IPS-11a (cell line): ENCODE data around the gene LANCL3.

ENCODE experiments used
- H3K4me3 ChIP-seq: one replicate; pipeline ENCODE4 v1.5.1; 2013; ENCODE audit warnings: low read depth, low read length, control low read depth

The LANCL3 gene

DNA sequence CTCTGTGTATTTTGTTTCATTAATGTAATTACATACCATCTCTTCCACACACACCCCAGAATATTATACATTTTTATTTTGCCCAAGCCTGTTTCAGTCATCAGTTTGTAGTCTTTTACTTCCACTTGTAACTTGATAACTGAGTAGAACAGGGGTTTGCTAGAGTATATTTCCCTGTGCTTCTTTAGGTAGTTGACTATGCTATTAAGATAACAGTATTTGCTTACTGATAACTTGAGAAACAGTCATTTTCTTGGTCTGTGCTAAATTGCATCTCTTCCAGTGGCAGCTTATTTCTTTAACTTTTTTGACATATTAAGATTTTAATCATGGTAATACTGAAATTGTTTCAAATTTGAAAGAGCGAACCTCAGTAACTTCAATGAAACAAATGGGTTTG, 107.1 kb downstream of the LANCL3 start:
- H3K4me3 ChIP-seq = no peak overlapping the region

- no peak overlapping the region for H3K4me3 ChIP-seq
Measured at GRCh38 chrX:37679230-37679629, 107.8 kb downstream of the LANCL3 start.

DNA sequence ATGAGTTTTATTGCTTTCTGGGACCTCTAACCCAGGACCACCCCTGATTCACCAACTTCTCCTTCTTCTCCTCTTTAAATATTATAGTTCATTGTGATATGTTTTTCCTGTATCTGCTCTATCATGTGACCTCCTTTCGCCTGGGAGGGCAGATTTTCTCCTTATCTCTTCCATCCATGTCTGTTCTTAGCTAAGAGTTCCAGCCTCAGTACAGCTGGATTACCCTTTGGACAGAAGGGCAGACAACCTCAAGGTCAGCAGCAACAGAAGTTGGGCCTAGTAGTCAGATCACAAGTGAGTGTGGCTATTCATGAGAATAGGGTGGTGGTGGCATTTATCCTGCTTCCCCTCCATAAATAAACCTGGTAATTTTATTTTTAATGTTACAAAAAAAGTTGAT, 108.4 kb downstream of the LANCL3 start:
- no peak overlapping the region for H3K4me3 ChIP-seq

DNA sequence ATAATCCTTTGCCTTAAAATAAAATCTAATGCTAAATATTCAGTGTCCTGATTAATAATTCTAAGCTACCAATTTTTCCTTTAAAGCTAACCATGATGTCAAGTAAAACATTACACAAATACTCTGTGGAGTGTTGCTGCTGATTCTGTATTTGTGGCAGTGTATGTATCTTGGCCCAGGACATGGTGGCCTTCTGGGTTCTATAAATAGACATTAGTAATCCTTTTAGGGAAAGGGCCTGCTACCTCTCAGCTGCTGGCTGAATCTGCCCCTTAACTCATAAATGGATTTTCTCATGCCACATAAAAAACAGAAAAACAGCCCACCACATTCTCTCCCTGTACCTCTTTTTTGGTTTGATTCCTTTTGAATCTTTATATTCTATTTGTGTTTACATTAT, 113.0 kb downstream of the LANCL3 start:
- no peak overlapping the region for H3K4me3 ChIP-seq

- H3K4me3 ChIP-seq = no peak overlapping the region
Measured at GRCh38 chrX:37684973-37685372, 113.5 kb downstream of the LANCL3 start.

DNA sequence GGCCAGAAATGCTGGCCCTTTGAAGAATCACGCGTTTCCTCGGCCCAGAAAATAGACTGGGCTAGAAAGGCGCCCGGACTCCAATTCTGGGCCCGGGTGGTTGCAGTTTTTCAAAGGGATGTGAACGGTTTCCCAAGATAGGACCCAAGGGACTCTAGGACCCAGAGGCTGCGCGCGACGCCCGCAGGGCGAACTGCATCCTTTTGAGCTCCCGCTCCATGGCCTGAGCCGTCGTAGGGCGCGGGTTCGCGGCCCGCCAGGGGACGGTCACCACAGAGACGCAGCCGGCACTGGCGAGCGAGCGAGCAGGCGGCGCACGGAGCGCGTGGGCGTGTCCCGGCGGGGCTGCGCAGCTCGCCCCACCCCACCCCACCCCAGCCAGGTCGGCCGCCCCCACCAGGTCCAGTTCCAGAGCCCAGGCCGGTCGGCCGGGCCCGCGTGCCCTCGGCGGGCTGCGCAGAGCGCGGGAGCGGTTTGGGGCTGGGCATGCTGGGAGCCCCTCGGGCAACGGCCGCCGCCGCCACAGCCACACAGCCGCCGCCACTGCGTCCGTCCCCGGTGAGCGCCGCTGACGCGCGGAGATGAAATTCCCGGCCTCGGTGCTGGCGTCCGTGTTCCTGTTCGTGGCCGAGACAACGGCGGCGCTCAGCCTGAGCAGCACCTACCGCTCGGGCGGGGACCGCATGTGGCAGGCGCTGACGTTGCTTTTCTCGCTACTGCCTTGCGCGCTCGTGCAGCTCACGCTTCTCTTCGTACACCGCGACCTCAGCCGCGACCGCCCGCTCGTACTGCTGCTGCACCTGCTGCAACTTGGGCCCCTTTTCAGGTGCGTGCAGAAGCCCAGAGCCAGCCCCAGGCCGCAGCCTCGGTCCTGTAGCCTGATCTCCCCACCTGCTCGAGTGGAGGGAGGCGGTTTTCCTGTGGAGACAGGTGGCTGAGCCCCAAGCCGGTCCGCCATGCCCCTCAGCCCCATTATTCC, 114.2 kb downstream of the LANCL3 start, which contains the start of gene XK:
Gene XK (plus strand): TSS at position 411 of the 979 bp plus-strand sequence. CDS start 171 bp downstream, at position 582.
- peak within 1 kb of the TSS; percentile 8 for H3K4me3 ChIP-seq

DNA sequence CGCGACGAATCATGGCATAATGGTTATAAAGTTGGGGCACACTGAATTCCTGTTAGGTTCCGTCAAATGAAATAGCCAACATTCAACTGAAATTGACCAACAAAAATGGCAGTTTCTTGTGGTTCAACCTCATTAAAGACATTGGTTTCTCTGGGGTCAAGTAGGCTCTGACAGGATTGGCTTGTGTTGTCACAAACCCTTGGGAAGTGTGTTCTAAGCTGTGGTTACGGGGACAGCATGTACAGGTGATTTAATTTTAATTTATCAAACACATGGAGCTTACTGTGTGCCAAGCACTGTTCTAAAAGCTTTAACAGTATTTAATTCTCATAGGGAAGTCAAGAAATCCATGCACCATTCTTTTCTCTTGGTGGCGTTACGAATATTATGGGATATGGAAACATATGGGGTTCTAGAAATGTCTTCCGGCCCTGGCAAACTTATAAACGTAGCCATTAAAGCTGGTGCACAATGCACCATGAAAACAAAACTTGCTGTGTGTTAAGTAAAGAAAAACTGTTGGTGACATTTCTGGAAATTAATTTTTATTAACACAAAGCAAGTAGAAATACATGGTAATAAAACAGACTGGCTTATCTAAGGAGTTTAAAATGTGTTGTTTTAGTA, 115.0 kb downstream of the LANCL3 start:
- H3K4me3 ChIP-seq = no peak overlapping the region

DNA sequence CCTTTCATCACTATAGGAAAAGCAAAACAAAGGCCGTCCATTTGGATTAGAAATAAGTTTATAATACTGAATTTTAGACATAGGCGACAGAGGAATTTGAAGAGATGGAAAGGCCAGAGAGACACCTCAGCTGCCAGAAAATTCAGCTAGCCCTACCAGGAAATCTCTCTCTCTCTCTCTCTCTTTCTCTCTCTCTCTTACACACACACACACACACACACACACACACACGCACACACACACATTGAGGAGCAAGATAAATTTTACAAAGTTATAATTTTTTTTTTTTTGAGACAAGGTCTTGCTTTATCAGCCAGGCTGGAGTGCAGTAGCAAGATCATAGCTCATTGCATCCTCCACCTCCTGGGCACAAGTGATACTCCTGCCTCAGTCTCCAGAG, 115.5 kb downstream of the LANCL3 start:
- no peak overlapping the region for H3K4me3 ChIP-seq

- H3K4me3 ChIP-seq = no peak overlapping the region
Measured at GRCh38 chrX:37690119-37690518, 118.7 kb downstream of the LANCL3 start.

GRCh38 chrX:37692918-37693317, 121.5 kb downstream of the LANCL3 start:
- no peak overlapping the region for H3K4me3 ChIP-seq

DNA sequence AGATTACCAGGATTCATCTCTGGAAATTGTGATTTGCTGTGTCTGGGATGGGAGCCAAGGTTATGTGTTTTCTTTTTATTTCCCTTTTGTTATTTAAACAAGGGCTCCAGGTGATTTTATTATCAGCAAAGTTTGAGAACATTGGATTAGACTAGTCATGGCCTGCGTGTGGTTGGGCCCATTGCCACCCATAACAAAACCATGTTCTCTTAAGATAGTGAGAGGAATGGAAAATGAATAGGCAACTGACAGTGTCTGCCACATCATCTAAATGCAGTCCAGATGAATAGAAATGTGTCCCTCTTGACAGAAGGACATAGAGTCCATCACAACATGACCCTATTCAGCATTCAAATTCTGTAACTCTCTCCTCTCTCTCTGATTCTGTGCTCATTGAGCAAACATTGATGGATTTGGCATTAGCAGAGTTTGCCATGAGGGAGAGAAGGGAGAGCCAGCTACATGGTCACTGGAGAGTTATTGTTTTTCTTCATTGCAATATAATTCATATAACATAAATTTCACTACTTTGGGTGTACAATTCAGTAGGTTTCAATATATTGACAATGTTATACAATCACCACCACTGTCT, 125.8 kb downstream of the LANCL3 start:
- H3K4me3 ChIP-seq = no peak overlapping the region

- no peak overlapping the region for H3K4me3 ChIP-seq
Measured at GRCh38 chrX:37701588-37701987, 130.1 kb downstream of the LANCL3 start.

GRCh38 chrX:37711991-37712390, 140.5 kb downstream of the LANCL3 start:
- no peak overlapping the region for H3K4me3 ChIP-seq

DNA sequence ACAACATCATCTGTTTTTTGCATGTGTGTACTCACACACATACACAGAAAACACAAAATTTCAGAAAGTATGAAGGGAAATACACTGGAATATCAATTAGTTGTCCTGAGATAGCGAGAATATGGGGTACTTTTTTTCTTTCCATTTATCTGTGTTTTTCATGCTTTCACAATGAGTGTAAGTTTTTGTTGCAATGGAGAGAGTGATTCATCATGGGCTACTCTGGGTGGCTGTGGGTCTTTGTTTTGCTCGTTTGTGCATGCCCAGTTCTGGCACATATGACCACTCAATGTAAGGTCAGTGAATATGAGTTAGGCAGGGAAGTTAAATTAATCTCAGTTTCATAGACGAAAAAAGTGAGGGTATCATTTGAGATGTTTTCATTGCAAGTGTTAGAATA, 141.0 kb downstream of the LANCL3 start:
- no peak overlapping the region for H3K4me3 ChIP-seq

GRCh38 chrX:37714479-37714878, 143.0 kb downstream of the LANCL3 start:
- H3K4me3 ChIP-seq = no peak overlapping the region

DNA sequence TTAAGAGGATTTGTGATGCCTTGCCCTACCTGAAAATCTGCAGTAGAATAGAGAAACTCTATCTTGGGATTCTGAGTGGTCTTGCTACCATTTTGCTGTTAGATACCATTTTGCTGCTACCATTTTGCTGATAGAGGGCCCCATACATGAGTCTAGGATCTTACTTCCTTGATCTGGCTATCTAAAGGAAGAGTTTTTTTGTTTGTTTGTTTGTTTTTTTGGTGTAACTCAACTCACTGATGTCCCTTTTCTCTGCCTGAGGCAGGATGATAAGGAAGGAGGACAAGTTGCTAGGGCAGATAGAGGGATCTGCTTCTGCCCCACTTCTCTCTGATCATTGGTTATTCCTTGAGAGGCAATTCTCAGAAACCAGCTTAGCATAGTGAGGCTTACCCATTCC, 145.1 kb downstream of the LANCL3 start:
- no peak overlapping the region for H3K4me3 ChIP-seq

GRCh38 chrX:37717708-37718107, 146.2 kb downstream of the LANCL3 start:
- no peak overlapping the region for H3K4me3 ChIP-seq

DNA sequence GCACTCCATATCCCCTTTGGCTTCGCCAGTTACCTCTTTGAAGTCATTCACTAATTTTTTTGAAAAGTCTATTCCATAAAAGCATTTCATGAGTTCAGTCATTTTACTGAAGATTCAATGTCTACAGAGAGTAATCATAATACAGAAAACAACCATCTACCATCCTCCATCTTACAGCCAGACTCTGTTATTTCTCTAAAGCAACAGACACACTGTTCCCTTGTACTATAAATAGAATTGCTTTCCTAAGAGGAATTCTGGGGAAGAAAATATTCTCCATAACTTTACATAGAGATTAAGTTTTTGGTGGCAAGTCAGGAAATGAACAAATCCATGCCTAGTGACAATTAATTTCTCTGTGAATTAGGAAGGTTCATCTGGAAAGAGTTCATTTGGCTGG, 151.1 kb downstream of the LANCL3 start:
- no peak overlapping the region for H3K4me3 ChIP-seq

DNA sequence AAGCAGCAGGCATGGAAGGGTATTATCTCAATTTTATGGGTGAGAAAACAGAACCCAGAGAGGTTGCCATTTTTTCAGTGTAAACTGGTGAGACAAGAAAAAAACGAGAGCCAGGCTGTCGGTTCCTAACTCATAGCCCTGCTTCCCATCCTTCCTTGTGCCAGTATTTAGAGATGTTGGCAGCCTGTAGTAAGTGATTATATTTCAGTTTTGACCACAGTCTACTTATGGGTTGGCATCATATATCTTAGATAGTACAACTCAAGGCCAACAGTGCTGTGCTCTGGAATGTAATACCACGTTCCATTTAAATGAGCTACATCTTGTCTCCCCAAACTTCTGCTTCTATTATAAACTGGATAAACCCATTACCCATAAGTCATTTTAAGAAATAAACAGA, 154.9 kb downstream of the LANCL3 start:
- H3K4me3 ChIP-seq = no peak overlapping the region
